LNCAP (cell line): ENCODE results near the gene NARS2.

Source experiments
- TF ChIP-seq, protein P1 (sequence below): fragments of 450-650 bp; IDR thresholded peaks from 2 replicates; pipeline ENCODE4 v1.5.1; 2017; ENCODE audit warnings: mild to moderate bottlenecking

The NARS2 gene

DNA sequence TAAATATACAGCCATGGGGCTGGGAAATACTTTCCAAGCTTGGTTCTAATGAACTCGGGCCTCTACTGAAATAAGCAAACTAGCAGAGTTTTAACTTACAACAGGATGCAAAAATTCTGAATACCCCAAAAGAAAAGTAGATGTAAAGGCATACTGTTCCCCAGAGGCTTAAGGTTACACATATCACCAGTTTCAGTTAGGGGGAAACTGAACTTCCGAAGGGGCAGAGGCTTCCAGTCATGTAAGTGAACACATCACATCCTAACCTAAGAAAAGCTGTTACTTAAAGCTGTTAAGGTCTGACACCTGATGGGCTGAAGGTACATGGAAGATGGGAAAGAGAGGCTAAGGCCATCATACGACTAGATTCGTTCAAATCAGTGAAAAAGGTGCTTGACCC is 159.3 kb downstream of the NARS2 start:
- TF ChIP-seq, protein P1, sequence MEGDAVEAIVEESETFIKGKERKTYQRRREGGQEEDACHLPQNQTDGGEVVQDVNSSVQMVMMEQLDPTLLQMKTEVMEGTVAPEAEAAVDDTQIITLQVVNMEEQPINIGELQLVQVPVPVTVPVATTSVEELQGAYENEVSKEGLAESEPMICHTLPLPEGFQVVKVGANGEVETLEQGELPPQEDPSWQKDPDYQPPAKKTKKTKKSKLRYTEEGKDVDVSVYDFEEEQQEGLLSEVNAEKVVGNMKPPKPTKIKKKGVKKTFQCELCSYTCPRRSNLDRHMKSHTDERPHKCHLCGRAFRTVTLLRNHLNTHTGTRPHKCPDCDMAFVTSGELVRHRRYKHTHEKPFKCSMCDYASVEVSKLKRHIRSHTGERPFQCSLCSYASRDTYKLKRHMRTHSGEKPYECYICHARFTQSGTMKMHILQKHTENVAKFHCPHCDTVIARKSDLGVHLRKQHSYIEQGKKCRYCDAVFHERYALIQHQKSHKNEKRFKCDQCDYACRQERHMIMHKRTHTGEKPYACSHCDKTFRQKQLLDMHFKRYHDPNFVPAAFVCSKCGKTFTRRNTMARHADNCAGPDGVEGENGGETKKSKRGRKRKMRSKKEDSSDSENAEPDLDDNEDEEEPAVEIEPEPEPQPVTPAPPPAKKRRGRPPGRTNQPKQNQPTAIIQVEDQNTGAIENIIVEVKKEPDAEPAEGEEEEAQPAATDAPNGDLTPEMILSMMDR: no peak

DNA sequence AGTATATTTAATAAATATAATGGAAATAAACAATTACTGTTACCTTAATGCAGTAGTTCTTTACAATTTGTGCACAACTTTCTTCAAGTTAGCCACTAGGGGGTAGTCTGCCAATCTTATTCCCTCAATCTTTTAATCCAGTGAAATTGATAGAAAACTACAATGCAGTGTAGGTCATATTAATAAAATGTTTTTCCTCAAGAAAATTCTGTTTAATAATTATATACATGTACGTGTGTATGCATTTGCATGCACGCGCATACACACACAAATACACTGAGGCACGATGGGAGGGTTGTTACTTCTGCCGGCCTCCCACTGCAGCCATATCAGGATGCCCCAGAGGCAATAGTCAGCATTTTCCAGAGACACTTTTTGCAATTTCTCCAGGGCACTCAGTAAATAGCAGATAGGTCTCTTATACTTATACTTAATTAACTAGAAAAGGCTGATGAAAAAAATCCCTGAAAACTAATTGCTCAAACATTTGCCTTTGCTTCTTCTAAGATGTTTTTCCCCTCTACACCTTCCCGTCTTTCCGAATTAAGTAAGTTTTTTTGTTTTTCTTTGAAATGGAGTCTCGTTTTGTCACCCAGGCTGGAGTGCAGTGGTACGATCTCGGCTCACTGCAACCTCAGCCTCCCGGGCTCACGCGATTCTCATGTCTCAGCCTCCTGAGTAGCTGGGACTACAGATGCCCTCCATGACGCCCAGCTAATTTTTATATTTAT is 160.2 kb downstream of the NARS2 start:
- TF ChIP-seq, protein P1: peak; percentile 62

DNA sequence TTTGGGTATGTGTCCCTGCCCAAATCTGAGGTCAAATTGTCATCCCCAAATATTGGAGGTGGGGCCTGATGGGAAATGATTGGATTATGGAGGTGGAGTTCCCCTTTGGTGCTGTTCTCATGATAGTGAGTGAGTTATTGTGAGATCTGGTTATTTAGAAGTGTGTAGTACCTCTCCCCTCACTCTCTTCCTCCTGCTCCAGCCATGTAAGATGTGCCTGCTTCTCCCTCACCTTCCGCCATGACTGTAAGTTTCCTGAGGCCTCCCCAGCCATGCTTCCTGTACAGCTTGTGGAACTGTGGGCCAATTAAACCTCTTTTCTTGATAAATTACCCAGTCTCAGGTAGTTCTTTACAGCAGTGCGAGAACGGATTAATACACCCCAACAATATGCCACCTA is 166.0 kb downstream of the NARS2 start:
- TF ChIP-seq, protein P1: no peak

DNA sequence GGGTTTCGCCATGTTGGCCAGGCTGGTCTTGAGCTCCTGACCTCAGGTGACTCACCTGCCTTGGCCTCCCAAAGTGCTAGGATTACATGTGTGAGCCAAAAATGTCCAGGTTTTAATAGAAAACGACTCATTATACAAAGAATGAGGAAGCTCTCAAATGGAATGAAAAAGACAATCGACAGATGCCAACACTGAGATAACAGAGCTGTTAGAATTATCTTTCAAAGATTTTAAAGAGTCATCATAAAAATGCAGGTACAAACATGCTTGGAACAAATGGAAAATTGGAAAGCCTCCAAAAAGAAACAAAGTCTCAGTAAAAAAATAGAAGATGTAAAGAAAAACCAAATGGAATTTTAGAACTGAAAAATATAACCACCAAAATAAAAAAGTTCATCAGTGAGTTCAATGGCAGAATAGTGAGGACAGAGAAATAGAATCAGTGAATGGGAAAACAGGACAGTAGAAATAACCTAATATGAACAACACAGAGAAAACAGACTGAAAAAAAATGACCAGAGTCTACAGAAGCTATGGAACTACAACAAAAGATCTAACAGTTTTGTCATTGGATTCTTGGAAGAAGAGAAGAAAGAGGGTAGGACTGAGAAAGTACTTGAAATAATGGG is 168.0 kb downstream of the NARS2 start:
- TF ChIP-seq, protein P1: no peak

DNA sequence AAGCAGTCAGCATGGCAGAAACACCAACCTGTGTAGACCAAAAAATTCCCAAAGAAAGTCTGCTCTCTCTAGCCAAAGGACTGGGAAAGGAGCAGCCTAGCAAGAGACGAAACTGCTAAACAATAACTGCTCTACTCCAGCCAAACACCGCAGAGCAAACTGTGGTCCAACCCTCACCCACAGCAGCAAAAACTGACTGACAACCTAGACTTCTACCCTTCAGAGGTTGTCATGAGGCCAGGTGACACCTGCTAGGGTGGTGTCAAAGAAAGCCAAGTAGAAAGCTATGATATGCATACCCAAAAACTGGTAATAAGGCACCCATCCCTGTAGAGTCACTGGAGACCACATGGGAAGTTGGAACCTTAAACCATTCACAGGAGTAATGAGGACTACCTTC is 168.9 kb downstream of the NARS2 start:
- TF ChIP-seq, protein P1: no peak

DNA sequence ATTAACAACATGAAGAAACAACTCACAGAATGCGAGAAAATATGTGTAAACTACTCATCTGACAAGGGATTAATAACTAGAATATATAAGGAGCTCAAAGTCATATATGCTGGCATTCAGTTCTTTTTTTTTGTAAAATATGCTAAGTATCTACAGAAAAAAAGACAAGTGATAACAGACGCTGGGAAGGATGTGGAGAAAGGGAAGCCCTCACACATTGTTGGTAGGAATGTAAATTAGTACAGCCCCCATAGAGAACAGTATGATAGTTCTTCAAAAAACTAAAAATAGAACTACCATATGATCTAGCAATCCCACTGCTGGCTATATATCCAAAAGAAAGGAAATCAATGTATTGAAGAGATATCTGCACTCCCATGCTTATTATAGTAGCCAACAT is 170.9 kb downstream of the NARS2 start:
- TF ChIP-seq, protein P1: no peak

DNA sequence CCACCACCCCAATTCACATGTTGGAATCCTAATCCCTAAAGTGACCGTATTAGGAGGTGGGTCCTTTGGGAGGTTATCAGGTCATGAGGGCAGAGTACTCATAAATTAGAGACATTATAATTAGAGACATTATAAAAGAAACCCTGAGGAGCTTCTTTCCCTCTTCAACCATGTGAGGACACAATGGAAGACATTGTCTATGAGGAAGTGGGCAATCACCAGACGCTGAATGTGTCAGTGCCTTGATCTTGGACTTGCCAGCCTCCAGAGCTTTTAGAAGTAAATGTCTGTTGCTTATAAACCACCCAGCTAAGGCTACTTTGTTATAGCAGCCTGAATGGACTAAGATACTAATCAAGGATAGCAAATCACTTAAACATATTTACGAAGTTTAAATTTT is 171.8 kb downstream of the NARS2 start:
- TF ChIP-seq, protein P1: no peak
